UCSD-AML1 (cell line): ENCODE measurements around the gene SEMA5A.

ENCODE experiments used
- DNase-seq: peaks from one replicate; lab custom pipeline; 2025; ENCODE audit not compliant: unreplicated experiment; lab: John Stamatoyannopoulos, UW

The SEMA5A gene

GRCh38 chr5:9452181-9452580 is 93.7 kb downstream of the SEMA5A start:
- DNase-seq, result no peak

GRCh38 chr5:9451037-9451436 is 94.8 kb downstream of the SEMA5A start:
- DNase-seq, result no peak

GRCh38 chr5:9447691-9448090 is 98.2 kb downstream of the SEMA5A start:
- DNase-seq, result no peak

GRCh38 chr5:9445826-9446388 is 100.0 kb downstream of the SEMA5A start:
- no peak for DNase-seq

GRCh38 chr5:9444346-9444745 is 101.5 kb downstream of the SEMA5A start:
- DNase-seq, result no peak

- DNase-seq, result no peak
These were observed 104.3 kb downstream of the SEMA5A start for GRCh38 chr5:9441610-9442009.

- no peak for DNase-seq
These were observed 105.4 kb downstream of the SEMA5A start for GRCh38 chr5:9440517-9440916.

- no peak for DNase-seq
These were observed 106.2 kb downstream of the SEMA5A start for GRCh38 chr5:9439531-9440292.

- DNase-seq, result no peak
These were observed 107.1 kb downstream of the SEMA5A start for GRCh38 chr5:9438596-9439354.

- DNase-seq, result no peak
These were observed 108.1 kb downstream of the SEMA5A start for GRCh38 chr5:9437741-9438240.

- no peak for DNase-seq
These were observed 114.2 kb downstream of the SEMA5A start for GRCh38 chr5:9431496-9432258.

- no peak for DNase-seq
These were observed 114.8 kb downstream of the SEMA5A start for GRCh38 chr5:9431151-9431495.

- DNase-seq, result no peak
These were observed 115.6 kb downstream of the SEMA5A start for GRCh38 chr5:9430306-9430705.

- DNase-seq, result no peak
These were observed 116.1 kb downstream of the SEMA5A start for GRCh38 chr5:9429691-9430215.

GRCh38 chr5:9428272-9428671 is 117.6 kb downstream of the SEMA5A start:
- no peak for DNase-seq

- DNase-seq, result no peak
These were observed 120.2 kb downstream of the SEMA5A start for GRCh38 chr5:9425710-9426109.

GRCh38 chr5:9423571-9423970 is 122.3 kb downstream of the SEMA5A start:
- DNase-seq, result no peak

- no peak for DNase-seq
These were observed 124.0 kb downstream of the SEMA5A start for GRCh38 chr5:9421884-9422283.

GRCh38 chr5:9419794-9420193 is 126.1 kb downstream of the SEMA5A start:
- no peak for DNase-seq

- DNase-seq, result no peak
These were observed 130.3 kb downstream of the SEMA5A start for GRCh38 chr5:9415566-9415965.

- DNase-seq, result no peak
These were observed 130.8 kb downstream of the SEMA5A start for GRCh38 chr5:9415091-9415490.
